SU-DHL-6 (cell line): Measurements from ENCODE around the gene EAPP.

ENCODE experiments used
- EZH2phosphoT487 ChIP-seq: fragments of 200-600 bp; sonication (generic), shearing (Covaris generic); conservative IDR thresholded peaks from 2 replicates; pipeline ENCODE4 v1.6.1; 2018; ENCODE audit warnings: mild to moderate bottlenecking, antibody characterized with exemption, low read length, moderate library complexity, mixed read lengths
- TF ChIP-seq, protein P1 (sequence below): fragments of 200-600 bp; sonication (generic); IDR thresholded peaks from one replicate; pipeline ENCODE4 v1.5.1; 2017; ENCODE audit warnings: antibody characterized with exemption, mild to moderate bottlenecking, low read length, moderate library complexity; ENCODE audit not compliant: insufficient read depth, poor library complexity, severe bottlenecking

DNA sequence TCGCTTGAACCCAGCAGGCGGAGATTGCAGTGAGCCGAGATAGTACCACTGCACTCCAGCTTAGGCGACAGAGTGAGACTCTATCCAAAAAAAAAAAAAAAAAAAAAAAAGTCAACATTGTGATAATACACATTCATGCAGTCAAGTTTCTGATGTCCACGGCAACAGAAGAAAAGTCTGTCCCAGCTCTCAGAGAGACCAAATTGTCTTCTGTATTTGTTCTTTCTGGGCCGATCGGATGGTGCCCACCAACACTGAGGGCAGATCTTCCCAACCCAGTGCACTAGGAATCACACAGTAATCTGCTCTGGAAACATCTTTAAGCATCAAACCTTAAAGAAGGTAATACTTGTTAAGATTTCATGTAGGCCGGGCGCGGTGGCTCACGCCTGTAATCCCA, 31.6 kb downstream of the EAPP start:
- TF ChIP-seq, protein P1, sequence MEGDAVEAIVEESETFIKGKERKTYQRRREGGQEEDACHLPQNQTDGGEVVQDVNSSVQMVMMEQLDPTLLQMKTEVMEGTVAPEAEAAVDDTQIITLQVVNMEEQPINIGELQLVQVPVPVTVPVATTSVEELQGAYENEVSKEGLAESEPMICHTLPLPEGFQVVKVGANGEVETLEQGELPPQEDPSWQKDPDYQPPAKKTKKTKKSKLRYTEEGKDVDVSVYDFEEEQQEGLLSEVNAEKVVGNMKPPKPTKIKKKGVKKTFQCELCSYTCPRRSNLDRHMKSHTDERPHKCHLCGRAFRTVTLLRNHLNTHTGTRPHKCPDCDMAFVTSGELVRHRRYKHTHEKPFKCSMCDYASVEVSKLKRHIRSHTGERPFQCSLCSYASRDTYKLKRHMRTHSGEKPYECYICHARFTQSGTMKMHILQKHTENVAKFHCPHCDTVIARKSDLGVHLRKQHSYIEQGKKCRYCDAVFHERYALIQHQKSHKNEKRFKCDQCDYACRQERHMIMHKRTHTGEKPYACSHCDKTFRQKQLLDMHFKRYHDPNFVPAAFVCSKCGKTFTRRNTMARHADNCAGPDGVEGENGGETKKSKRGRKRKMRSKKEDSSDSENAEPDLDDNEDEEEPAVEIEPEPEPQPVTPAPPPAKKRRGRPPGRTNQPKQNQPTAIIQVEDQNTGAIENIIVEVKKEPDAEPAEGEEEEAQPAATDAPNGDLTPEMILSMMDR: no peak
- TF ChIP-seq EZH2phosphoT487: no peak
